Body of pancreas (tissue), 4 donors: Measurements from ENCODE around the gene OPRL1. TPM values are rescaled to one million over a fixed set of nuclear protein-coding genes. Genes with fewer than 3 reads are reported as not detected.

Experiments used
- ATAC-seq: fragments of 150-250 bp; one replicate; pipeline ENCODE4 v1.9.1; 2016
- DNase-seq, 4 donors: peaks; one replicate each; pipeline ENCODE4 v3.0.0-alpha.2; 2019
- H3K27ac ChIP-seq, 4 donors: fragments of 200-600 bp; sonication (generic); 1 replicate in 3 of 4; 2 replicates in 1 of 4; pipeline versions ENCODE4 v1.5.1 to v1.6.1; 2016 to 2019; ENCODE audit warnings: mild to moderate bottlenecking in 1 of 4, mixed read lengths in 1 of 4, moderate library complexity in 1 of 4
- H3K27me3 ChIP-seq, 2 donors: fragments of 200-600 bp; sonication (generic); one replicate each; pipeline ENCODE4 v1.6.0; 2016; ENCODE audit warnings: mild to moderate bottlenecking in 1 of 2
- H3K36me3 ChIP-seq, 2 donors: fragments of 200-600 bp; sonication (generic); replicated peaks in 1 of 2; 2 replicates each; pipeline ENCODE4 v1.5.1; 2016; ENCODE audit warnings: low read depth in 2 of 2; ENCODE audit not compliant: insufficient read depth in 1 of 2
- H3K4me1 ChIP-seq: fragments of 200-600 bp; sonication (generic); one replicate; pipeline ENCODE4 v1.6.0; 2016
- H3K4me3 ChIP-seq, 2 donors: fragments of 200-600 bp; sonication (generic); 1 replicate in 1 of 2; 2 replicates in 1 of 2; pipeline ENCODE4 v1.5.1; 2016 to 2019
- H3K9me3 ChIP-seq, 3 donors: fragments of 200-600 bp; sonication (generic); 1 replicate in 2 of 3; 2 replicates in 1 of 3; pipeline ENCODE4 v1.5.1; 2016
- POLR2A ChIP-seq, 3 donors: fragments of 450-650 bp; IDR thresholded peaks; one replicate each; pipeline ENCODE4 v1.6.1; 2016; ENCODE audit warnings: antibody characterized with exemption in 3 of 3, mild to moderate bottlenecking in 2 of 3
- WGBS, 2 donors: methylation state at CpG; one replicate each; pipeline ENCODE4 v1.1.5; 2017; 5-methylcytosine and 5-hydroxymethylcytosine counted together
- intact Hi-C: fragments of 100-400 bp; cut with DNase I; formaldehyde crosslinking; loops from one replicate; pipeline ENCODE4 v1.15.1; 2023
- total RNA-seq, 2 donors: library from RNA; depleted of rRNA; stranded (reverse); fragments of >200 nt; gene quantifications; one replicate each; pipeline ENCODE4 v1.1.0, GENCODE V29; 2016
- TF ChIP-seq, protein P1 (sequence below), 7 experiments: fragments of 450-650 bp in 4 of 7; fragments of 200-600 bp in 3 of 7; sonication (generic) in 3 of 7; IDR thresholded peaks; one replicate each; pipeline ENCODE4 v1.5.1; 2016 to 2019; ENCODE audit warnings: antibody characterized with exemption in 7 of 7

OPRL1 gene
- total RNA-seq, 2 donors from 2014 or later = 1.0 to 2.6 TPM

DNA sequence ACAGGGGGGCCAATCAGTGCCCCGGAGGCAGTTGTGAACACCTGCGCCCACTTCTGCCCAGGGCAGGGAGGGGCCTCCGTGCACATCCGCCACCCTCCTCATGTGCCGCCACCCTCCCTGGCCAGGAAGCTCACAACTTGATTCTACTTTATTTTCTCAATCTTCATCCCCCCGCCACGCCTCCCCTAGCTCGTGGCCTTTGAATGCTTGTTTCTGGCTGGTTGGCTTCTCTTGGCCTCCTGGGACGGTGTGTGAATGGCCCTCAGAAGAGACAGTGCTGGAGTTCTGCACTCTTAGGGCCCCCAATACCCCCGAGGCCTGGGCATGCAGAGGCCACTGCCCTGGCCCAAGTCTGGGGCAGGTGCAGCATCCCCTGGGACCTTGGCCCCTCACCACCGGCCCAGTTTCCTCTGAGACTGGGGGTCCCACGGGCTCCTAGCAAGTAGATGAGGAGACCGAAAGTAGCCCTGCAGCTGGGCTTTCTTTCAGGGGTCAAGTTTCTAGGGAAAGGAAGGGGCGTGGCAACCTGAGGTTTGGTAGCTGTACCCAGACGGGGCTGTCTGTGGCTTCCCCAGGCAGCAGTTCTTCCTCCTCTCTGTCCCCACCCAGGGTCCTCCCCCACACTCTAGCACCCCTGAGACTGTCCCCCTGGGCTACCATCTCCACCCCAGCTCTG lies 1.9 kb upstream of the OPRL1 start:
- ATAC-seq (no peak), DNase-seq (peak in 1 of 4 donors; percentile 39)
- no peaks in the 10 kb centered on the region for H3K27me3 ChIP-seq
- peak overlapping the region in 1 of 4 donors; percentile 77 for H3K27ac ChIP-seq
- TF ChIP-seq, protein P1, sequence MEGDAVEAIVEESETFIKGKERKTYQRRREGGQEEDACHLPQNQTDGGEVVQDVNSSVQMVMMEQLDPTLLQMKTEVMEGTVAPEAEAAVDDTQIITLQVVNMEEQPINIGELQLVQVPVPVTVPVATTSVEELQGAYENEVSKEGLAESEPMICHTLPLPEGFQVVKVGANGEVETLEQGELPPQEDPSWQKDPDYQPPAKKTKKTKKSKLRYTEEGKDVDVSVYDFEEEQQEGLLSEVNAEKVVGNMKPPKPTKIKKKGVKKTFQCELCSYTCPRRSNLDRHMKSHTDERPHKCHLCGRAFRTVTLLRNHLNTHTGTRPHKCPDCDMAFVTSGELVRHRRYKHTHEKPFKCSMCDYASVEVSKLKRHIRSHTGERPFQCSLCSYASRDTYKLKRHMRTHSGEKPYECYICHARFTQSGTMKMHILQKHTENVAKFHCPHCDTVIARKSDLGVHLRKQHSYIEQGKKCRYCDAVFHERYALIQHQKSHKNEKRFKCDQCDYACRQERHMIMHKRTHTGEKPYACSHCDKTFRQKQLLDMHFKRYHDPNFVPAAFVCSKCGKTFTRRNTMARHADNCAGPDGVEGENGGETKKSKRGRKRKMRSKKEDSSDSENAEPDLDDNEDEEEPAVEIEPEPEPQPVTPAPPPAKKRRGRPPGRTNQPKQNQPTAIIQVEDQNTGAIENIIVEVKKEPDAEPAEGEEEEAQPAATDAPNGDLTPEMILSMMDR (IDR thresholded peaks at IDR 0.05) = no peak
- TF ChIP-seq POLR2A (IDR thresholded peaks at IDR 0.05) = no peak
- intact Hi-C loops = no loop called here
- no peaks in the 10 kb centered on the region for H3K36me3 ChIP-seq
- H3K4me3 ChIP-seq = no peak overlapping the region
- peaks cover 17% of the 10 kb centered on the region for H3K4me1 ChIP-seq
- H3K9me3 ChIP-seq = no peaks in the 10 kb centered on the region
- 61 to 80% methylated on average over 9 to 15 of the region's 15 CpGs for WGBS, 2 donors

DNA sequence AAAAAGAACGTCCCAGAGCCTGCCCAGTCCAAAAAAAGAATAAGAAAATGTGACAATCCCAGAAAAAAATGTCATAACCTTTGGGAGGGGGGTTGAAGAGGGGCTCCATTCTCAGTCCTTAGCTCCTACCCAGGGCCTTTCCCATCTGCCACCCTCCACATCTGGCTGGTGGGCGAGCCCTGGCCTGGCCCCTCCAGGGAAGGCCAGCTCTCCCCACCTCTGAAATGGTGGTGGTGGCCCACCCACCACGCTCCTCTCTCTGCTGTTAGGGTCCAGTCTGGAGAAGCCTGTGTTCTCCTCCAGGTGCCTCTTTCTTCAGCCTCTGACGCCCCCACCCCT lies 979 bp upstream of the OPRL1 start:
- Histone ChIP-seq H3K9me3 (no peaks in the 10 kb centered on the region), H3K27ac (peak overlapping the region in 3 of 4 donors; percentile 59 to 77 (median 69)), H3K27me3 (no peaks in the 10 kb centered on the region), H3K4me1 (peaks cover 26% of the 10 kb centered on the region), H3K4me3 (peak overlapping the region; percentile 27 to 47), H3K36me3 (no peaks in the 10 kb centered on the region)
- 29 to 30% methylated on average over 2 to 4 of the region's 4 CpGs for WGBS, 2 donors
- DNase-seq = no peak
- no peak for TF ChIP-seq POLR2A (IDR thresholded peaks at IDR 0.05)
- TF ChIP-seq, protein P1 (IDR thresholded peaks at IDR 0.05) = no peak
- intact Hi-C loops = no loop called here
- no peak for ATAC-seq

DNA sequence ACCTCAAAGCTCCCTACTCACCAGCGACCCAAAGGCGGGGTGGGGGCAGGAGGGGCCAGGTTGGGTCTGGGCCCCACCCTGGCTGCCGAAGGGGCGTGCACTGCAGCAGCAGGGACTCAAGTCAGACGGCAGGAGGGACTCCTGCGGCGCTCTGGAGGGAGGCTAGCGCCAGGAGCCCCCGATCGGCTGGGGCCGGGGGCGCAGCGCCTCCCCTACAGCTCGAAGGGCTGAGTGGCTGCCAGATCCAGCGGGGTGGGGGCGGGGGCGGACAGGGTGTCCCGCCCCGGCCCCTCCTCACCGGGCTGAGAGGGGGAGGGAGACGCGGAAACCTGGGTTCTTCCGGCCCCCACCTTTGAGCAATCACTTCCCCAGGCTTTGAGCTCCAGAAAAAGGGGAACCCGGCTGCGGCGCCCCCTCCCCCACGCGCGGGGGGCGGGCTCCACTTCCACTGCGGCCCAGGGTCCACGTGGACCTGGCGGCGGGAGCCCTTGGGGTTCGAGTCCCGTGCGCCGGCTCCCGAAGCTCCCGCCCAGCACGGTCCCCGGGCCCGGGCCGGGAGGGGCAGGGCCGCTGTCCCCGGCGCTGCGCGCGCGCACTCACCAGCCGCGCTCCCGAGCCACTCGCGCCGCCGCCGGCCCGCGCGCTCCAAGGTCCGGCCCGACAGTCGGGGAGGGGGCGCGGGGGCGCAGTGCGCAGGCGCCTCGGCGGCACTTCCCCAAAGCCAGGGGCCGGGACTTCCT lies 439 bp upstream of the OPRL1 start, which contains the start of gene RGS19:
Gene RGS19, minus strand, starts transcription at position 246 of the 740 bp plus-strand sequence. CDS start 2,632 bp downstream, outside the sequence.
- intact Hi-C loops = no loop called here
- TF ChIP-seq, protein P1 (IDR thresholded peaks at IDR 0.05) = no peak
- peak in 1 of 3 donors; percentile 19 for TF ChIP-seq POLR2A (IDR thresholded peaks at IDR 0.05)
- H3K4me3 ChIP-seq = peak within 1 kb of the TSS; percentile 27 to 47
- H3K36me3 ChIP-seq = no peaks in the 10 kb centered on the region
- peak; percentile 77 for ATAC-seq
- H3K27me3 ChIP-seq = peaks cover 0 to under 1% of the 10 kb centered on the region in 2 donors
- H3K4me1 ChIP-seq = peaks cover 32% of the 10 kb centered on the region
- DNase-seq = peak; percentile 69 to 85 (median 82)
- peak within 1 kb of the TSS; percentile 4 to 81 (median 64) for H3K27ac ChIP-seq
- no peaks in the 10 kb centered on the region for H3K9me3 ChIP-seq
- 0 to 1% methylated on average over 2 to 58 of the region's 73 CpGs for WGBS, 2 donors

DNA sequence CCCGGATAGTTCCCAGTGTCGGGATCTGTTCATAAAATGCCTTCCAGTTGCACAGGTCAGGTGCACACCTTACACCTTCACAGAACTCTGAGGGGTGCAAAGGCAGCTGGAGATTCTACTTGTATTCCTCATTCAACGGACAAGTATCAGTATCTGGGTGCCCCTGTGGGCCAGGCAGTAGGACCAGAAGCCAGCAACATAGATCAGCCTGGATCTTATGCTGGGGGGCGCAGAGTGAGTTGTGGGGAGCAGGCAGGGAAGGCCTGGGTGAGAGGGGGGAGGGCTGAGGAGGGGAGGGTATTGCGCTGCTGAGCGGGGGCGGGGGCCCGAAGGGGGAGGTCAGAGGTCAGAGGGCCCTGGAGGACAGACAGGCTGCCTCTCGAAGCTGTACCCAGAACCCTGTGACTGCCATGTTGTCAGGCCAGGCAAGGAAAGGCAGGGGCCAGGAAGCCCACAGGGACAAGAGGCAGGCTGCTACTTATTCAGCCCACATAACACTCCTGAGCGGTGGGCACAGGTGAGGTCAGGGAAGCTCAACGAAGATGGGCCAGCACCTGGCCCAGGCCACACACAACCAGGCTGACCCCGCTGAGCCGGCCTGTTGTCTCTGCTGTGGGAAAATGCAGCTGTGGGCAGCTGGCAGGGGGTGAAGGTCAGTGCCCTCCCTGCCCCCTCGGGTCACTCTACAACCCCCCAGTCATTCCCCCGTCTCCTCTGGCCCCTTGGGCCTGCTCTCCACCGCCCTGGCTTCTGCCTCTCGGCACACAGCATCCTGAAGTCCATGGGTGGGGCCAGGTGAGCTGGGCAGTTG lies 1.1 kb downstream of the OPRL1 start:
- ATAC-seq (no peak), DNase-seq (no peak)
- no peaks in the 10 kb centered on the region for H3K36me3 ChIP-seq
- H3K27me3 ChIP-seq = peaks cover 0 to 9% of the 10 kb centered on the region in 2 donors
- no peak overlapping the region for H3K4me3 ChIP-seq
- intact Hi-C loops = no loop called here
- H3K9me3 ChIP-seq = no peaks in the 10 kb centered on the region
- H3K4me1 ChIP-seq = peaks cover 37% of the 10 kb centered on the region
- peak overlapping the region in 3 of 4 donors; percentile 4 to 81 (median 52) for H3K27ac ChIP-seq
- no peak for TF ChIP-seq POLR2A (IDR thresholded peaks at IDR 0.05)
- TF ChIP-seq, protein P1 (IDR thresholded peaks at IDR 0.05) = no peak
- 53 to 63% methylated on average over 12 to 16 of the region's 17 CpGs for WGBS, 2 donors
